Measurements from ENCODE around the gene BBOX1. TPM values are rescaled to one million over a fixed set of nuclear protein-coding genes. Genes with fewer than 3 reads are reported as not detected.

The BBOX1 gene, protein sequence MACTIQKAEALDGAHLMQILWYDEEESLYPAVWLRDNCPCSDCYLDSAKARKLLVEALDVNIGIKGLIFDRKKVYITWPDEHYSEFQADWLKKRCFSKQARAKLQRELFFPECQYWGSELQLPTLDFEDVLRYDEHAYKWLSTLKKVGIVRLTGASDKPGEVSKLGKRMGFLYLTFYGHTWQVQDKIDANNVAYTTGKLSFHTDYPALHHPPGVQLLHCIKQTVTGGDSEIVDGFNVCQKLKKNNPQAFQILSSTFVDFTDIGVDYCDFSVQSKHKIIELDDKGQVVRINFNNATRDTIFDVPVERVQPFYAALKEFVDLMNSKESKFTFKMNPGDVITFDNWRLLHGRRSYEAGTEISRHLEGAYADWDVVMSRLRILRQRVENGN
- 0.06 to 0.08 TPM in 2 of 5 replicates, not detected in the others for total RNA-seq (2022; extraction: Qiagen RNA extraction)

DNA sequence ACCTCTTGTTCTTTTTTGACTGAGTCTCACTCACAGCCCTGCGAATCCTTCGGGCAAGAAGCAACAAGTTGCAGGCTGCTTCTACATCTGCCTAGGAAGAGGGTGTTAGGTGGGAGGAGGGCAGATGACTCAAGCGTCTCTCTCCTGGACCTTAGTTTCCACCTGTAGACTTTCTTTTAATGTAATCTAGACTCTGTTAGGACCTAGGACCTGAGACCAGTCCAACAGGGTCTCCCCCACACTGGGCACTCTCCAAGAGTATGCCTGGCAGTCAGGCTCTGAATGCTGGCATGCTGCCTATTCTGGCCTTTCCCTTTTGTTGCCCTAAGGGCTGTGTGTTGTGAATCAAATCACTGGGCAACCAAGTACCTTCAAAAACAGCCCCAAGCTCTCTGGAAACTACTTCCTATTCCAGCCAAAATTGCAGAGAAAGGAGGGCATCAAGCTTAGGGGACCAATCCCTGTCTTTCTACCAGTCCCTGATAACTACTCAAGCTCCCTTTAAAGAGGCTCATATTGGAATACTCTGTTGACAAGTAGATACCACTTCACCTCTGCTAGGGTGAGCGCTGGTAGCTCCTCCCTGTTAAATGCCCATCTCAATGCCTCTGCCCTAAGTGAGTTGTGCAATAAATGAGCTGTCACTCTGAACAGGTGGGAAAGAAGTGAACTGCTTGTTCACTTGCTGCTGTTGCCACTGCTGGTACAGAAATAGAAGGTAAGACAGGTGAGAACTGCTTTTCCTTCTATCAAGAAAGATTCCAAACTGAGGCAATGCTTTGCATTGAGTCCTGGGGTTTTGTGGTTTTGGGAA, at the start of gene BBOX1:
BBOX1 (plus strand) TSS at position 514 of the 814 bp plus-strand sequence. CDS start 14,616 bp downstream, outside the sequence.

DNA sequence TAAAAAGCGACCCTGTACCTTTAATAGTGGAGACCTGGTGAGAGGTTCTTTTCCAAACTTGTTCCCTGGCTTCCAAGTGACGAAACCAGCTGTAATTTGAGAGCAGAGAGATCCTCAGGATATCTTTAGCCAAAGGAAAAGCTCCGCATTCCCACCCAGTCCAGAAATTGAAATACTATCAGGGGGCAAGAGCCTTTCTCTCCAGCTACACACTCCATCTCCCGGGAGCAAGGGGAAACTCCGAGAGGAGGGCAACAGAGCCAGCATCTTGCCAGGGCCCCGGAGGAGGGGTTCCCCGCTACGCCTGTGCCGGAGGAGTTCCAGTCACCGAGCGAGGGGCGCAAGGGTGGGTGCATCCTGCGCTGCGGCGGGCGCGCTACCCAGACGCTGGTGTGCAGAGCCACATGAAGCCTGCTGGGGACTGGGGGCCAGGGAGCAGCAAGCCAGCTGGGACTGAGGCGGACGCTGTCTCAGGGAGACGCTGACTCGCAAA, 46.6 kb upstream of the BBOX1 start, which contains the start of gene FIBIN:
FIBIN (plus strand) TSS at position 148 of the 493 bp plus-strand sequence. CDS start 415 bp downstream, outside the sequence.

Other genes starting within 250 kb of the BBOX1 start
- not detected in 5 replicates for gene FIBIN, start 46.7 kb upstream of the BBOX1 start, total RNA-seq (2022; extraction: Qiagen RNA extraction)

Data from A549 treated with Hydrocortisone at 1 μM for 4 hours (cell line).